Dendritic cell treated with granulocyte-macrophage colony-stimulating factor and Interleukin-4, amounts not matched to agents 40 ng/mL and 50 ng/mL, for 4 days (primary cell): ENCODE results near the gene ORMDL3.
A peak's percentile ranks its signal among the peaks of the same experiment; 100 is the strongest.

Experiments
- H3K27ac Mint-ChIP-seq: one replicate; pipeline ENCODE4 v1.8.0; 2022; ENCODE audit warnings: mild to moderate bottlenecking, mixed read lengths
- H3K27me3 Mint-ChIP-seq: one replicate; pipeline ENCODE4 v1.8.0; 2022; ENCODE audit warnings: mild to moderate bottlenecking, mixed read lengths
- H3K36me3 Mint-ChIP-seq: one replicate; pipeline ENCODE4 v1.8.0; 2022; ENCODE audit warnings: low read depth, mixed read lengths
- H3K4me1 Mint-ChIP-seq: one replicate; pipeline ENCODE4 v1.8.0; 2022; ENCODE audit warnings: low read depth, mixed read lengths
- H3K4me3 Mint-ChIP-seq: one replicate; pipeline ENCODE4 v1.8.0; 2022; ENCODE audit warnings: mild to moderate bottlenecking, moderate library complexity, mixed read lengths
- H3K9me3 Mint-ChIP-seq: one replicate; pipeline ENCODE4 v1.8.0; 2022; ENCODE audit warnings: mixed read lengths
- intact Hi-C: fragments of 100-400 bp; cut with micrococcal nuclease; formaldehyde crosslinking; loops from one replicate; pipeline ENCODE4 v1.15.0; 2022

ORMDL3 gene

GRCh38 chr17:39927101-39927928 lies at the start of gene ORMDL3, which contains the start of gene LRRC3C:
Gene ORMDL3 (minus strand): TSS chr17:39927601. CDS start chr17:39924203, 3,398 bp downstream.
Gene LRRC3C (plus strand): TSS chr17:39927732. CDS start chr17:39941524, 13,792 bp downstream.
- H3K4me3 Mint-ChIP-seq, result peak within 1 kb of the TSS; percentile 77
- H3K4me1 Mint-ChIP-seq, result peaks cover 65% of the 10 kb centered on the region
- no peaks in the 10 kb centered on the region for H3K27me3 Mint-ChIP-seq
- no peaks in the 10 kb centered on the region for H3K9me3 Mint-ChIP-seq
- peak within 1 kb of the TSS; percentile 82 for H3K27ac Mint-ChIP-seq
- peaks cover 38% of the 10 kb centered on the region for H3K36me3 Mint-ChIP-seq
- intact Hi-C loops, result loop anchor here (1.0 to 5.0 kb wide), 3 partner anchors 25 to 240 kb away; partner anchors contain the start of genes PGAP3 and PSMD3

DNA sequence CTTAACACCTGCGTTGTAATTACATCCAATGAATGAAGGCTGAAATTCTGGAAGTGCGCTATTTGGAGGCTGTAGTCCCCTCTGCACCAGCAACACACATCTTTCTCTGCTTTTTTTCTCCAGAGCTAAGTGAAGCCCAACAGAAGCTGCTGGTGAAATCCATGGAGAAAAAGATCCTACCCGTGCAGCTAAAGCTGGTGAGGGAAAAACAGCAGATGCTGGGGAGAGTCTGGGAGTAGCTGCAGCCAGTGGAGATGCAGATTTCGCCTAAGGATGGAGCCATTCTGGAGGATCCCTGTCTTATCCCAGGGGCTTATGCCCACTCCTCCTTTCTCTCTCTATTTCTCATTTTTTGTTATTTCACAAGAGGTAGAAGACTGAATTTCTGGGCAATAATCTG lies 48.4 kb upstream of the ORMDL3 start:
- peaks cover 8% of the 10 kb centered on the region for H3K36me3 Mint-ChIP-seq
- no peak overlapping the region for H3K4me3 Mint-ChIP-seq
- intact Hi-C loops, result no loop called here
- peaks cover 10% of the 10 kb centered on the region for H3K27me3 Mint-ChIP-seq
- H3K9me3 Mint-ChIP-seq, result no peaks in the 10 kb centered on the region
- peaks cover 52% of the 10 kb centered on the region for H3K4me1 Mint-ChIP-seq
- no peak overlapping the region for H3K27ac Mint-ChIP-seq

- Mint-ChIP-seq H3K9me3 (no peaks in the 10 kb centered on the region), H3K36me3 (no peaks in the 10 kb centered on the region), H3K27ac (peak overlapping the region; percentile 91), H3K27me3 (peaks cover 14% of the 10 kb centered on the region), H3K4me1 (peaks cover 57% of the 10 kb centered on the region), H3K4me3 (no peak overlapping the region)
- intact Hi-C loops, result no loop called here
Observed at GRCh38 chr17:39974433-39974832, 47.0 kb upstream of the ORMDL3 start.

DNA sequence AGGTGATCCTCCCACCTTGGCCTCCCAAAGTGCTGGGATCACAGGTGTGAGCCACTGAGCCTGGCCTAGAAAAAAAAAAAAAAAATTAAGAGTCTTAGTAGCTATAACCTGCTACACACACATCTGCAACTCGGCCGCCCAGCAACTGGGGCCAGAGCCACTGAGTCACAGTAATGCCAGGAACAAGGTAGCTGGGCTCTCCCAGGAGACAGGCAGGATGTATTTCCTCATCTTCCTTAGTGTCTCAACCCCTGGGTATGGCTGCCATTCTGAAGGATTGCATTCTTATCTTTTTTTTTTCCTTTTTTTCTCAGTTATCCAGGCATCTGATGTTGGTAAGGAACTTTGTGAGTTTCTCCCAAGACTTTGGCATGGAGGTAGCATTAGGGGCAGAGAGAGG lies 46.1 kb upstream of the ORMDL3 start:
- Mint-ChIP-seq H3K4me1 (peaks cover 59% of the 10 kb centered on the region), H3K27me3 (peaks cover 14% of the 10 kb centered on the region), H3K27ac (peak overlapping the region; percentile 91), H3K9me3 (no peaks in the 10 kb centered on the region), H3K4me3 (no peak overlapping the region), H3K36me3 (no peaks in the 10 kb centered on the region)
- intact Hi-C loops, result no loop called here

DNA sequence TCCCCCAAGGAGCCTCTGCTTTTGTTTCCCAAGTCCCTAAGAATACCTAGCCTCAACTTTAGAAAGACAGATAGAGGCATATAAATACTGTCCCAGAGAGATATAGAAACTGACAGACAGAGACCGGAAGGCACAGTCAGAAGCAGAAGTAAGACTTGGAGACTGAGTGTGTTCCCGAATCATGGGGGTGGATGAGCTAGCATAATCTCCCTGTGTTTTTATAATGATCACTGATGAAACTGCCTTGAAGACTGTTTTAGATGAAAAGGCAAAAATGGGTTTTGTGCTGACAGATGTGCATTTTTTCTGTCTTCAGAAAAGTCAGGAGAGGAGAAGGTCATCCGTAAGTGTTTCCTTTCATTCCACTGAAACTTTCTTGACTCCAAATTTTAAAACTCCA lies 44.9 kb upstream of the ORMDL3 start:
- Mint-ChIP-seq H3K27me3 (peaks cover 14% of the 10 kb centered on the region), H3K4me1 (peaks cover 65% of the 10 kb centered on the region)

DNA sequence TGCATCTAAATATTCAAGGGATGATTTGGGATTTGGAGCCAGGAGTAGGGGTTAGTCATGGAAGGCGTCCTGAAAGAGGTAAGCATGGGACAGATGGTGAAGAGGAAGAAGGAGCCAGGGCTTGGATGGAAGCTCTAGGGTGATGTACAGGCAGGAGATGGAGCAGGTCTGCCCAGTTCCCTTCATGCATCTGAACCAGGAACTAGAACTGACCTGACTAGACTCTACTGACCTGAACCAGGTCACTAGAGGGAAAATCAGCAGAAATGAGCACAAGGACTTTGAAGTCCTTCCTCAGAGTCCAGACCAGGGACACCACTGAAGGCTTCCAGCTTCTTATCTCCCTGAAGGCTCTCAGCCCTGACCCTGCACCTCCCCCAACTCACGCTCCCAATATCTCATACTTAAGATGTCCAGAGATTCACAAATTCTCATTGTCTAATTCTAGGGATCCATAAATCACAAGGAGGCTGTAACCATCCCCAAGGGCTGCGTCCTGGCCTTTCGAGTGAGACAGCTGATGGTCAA lies 43.7 kb upstream of the ORMDL3 start:
- intact Hi-C loops, result no loop called here
- H3K4me1 Mint-ChIP-seq, result peaks cover 76% of the 10 kb centered on the region
- no peaks in the 10 kb centered on the region for H3K9me3 Mint-ChIP-seq
- no peak overlapping the region for H3K4me3 Mint-ChIP-seq
- no peaks in the 10 kb centered on the region for H3K36me3 Mint-ChIP-seq
- H3K27ac Mint-ChIP-seq, result peak overlapping the region; percentile 91
- peaks cover 13% of the 10 kb centered on the region for H3K27me3 Mint-ChIP-seq

More for the DNA sequence above, 44.9 kb upstream of the ORMDL3 start:
- intact Hi-C loops, result loop anchor here (1.0 kb wide), 1 partner anchor 8 kb away; the partner anchor contains the start of gene PSMD3
- Mint-ChIP-seq H3K27ac (peak overlapping the region; percentile 91), H3K36me3 (no peaks in the 10 kb centered on the region), H3K9me3 (no peaks in the 10 kb centered on the region), H3K4me3 (peak overlapping the region; percentile 44)

DNA sequence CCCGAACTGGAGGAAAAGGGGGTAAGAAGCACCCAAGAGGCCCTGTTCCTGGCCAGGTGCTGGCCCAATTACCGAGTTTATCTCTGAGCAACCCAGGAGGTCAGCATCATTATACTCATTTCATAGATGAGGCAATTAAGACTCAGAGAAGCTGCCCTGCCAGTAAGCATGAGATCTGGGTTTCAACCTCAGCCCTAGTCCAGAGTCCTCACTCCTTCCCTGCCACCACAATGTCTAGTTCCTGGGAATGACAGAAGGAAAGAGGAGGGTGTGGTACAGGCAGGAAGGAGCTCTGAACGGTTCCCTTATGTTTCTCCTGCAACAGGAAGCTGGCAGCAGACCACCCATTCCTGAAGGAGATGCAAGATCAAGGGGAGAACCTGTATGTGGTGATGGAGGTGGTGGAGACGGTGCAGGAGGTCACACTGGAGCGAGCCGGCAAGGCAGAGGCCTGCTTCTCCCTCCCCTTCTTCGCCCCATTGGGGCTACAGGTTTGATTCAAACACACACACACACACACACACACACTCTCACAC lies 42.8 kb upstream of the ORMDL3 start:
- Mint-ChIP-seq H3K9me3 (no peaks in the 10 kb centered on the region), H3K36me3 (no peaks in the 10 kb centered on the region), H3K4me1 (peaks cover 82% of the 10 kb centered on the region), H3K27me3 (peaks cover 10% of the 10 kb centered on the region), H3K27ac (peak overlapping the region; percentile 91), H3K4me3 (no peak overlapping the region)
- intact Hi-C loops, result no loop called here

DNA sequence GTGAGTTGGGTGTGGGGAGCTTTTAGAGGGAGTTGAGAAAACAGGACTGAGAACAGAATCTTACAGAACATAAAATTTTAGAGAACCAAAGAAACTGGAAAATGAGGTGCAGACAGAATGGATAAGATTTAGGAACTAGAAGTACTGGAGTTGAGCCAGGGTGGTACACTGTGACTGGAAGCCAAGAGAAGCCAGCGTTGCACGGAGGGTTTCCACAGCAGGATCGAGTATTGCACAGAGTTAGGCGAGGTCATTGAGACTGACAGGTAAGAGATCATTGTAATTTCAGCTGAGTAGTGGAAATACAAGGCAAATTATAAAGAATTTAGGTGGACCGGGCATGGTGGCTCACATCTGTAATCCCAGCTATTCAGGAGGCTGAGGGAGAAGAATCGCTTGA lies 42.0 kb upstream of the ORMDL3 start:
- intact Hi-C loops, result no loop called here
- no peak overlapping the region for H3K4me3 Mint-ChIP-seq
- no peaks in the 10 kb centered on the region for H3K9me3 Mint-ChIP-seq
- H3K4me1 Mint-ChIP-seq, result peaks cover 86% of the 10 kb centered on the region
- peak overlapping the region; percentile 91 for H3K27ac Mint-ChIP-seq
- peaks cover 10% of the 10 kb centered on the region for H3K27me3 Mint-ChIP-seq
- no peaks in the 10 kb centered on the region for H3K36me3 Mint-ChIP-seq

DNA sequence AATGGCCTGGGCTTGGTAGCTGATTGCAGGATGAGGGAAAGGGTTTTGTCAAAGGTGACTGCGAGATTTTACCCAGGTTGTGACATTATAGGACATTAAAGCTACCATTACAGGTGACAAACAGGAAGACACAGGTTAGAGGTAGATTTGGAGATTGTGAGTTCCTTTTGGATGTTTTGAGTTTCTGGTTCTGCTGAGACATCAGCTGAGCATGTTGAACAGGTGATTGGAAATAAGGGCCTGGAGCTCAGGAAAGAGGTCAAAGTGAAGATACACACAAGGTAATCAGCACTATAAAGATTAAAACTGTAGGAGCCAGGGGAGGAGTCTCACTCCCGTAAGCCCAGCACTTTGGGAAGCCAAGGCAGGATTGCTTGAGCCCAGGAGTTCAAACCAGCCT lies 41.4 kb upstream of the ORMDL3 start:
- Mint-ChIP-seq H3K27ac (peak overlapping the region; percentile 91), H3K36me3 (no peaks in the 10 kb centered on the region), H3K4me1 (peaks cover 84% of the 10 kb centered on the region), H3K9me3 (no peaks in the 10 kb centered on the region), H3K4me3 (no peak overlapping the region), H3K27me3 (peaks cover 12% of the 10 kb centered on the region)
- intact Hi-C loops, result no loop called here

DNA sequence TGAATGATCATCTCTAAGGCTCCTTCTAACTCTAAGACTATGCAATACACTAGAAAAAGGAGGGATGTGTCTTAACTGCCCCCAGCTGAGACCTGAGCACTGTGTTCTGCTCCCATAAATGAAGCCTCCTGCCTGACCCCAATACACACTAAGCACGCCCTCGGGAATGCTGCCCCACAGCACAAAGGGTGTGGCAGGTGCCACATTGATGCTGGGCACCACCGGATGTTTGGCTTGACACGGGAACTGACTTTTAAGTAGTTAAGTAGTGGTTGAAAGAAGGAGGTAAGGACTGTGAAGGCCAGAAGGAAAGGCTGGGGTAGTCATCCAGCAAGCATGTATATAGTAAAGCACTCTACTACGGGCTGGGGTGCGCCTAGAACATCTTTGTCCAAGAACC lies 39.4 kb upstream of the ORMDL3 start:
- H3K27ac Mint-ChIP-seq, result peak overlapping the region; percentile 91
- no peaks in the 10 kb centered on the region for H3K9me3 Mint-ChIP-seq

DNA sequence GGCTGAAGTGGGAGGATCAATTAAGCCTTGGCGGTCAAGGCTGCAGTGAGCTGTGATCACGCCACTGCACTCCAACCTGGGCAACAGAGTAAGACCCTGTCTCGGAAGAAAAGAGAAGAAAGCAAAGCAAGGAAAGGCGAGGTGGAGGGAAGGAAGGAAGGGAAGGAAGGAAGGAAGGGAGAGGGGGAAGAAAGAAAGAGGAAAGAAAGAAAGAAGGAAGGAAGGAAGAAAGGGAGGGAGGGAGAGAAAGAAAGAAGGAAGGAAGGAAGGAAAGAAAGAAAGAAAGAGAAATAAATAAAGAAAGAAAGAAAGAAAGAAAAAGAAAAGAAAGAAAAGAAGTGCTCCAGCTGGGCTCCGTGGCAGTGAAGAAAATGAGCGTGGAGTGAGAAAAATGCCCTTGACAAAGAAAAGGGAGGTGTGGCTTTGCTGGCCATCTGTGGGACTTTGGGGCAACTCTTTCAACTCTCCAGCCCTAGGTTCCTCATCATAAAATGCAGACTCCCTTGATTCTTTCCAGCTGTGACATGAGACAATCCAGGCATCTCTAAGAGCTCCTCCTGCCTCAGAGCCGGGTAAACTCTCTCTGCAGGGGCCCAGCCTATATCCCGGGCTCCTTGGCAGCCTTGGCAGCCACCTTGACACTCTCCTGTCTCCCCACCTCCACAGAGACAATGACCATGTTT lies 37.8 kb upstream of the ORMDL3 start:
- Mint-ChIP-seq H3K27ac (peak overlapping the region; percentile 91), H3K36me3 (no peaks in the 10 kb centered on the region), H3K4me3 (peak overlapping the region; percentile 11)

More for the DNA sequence above, 39.4 kb upstream of the ORMDL3 start:
- Mint-ChIP-seq H3K27me3 (peaks cover 14% of the 10 kb centered on the region), H3K4me1 (peaks cover 81% of the 10 kb centered on the region), H3K4me3 (no peak overlapping the region), H3K36me3 (no peaks in the 10 kb centered on the region)
- intact Hi-C loops, result no loop called here

GRCh38 chr17:39963829-39964228 lies 36.4 kb upstream of the ORMDL3 start:
- peak overlapping the region; percentile 10 for H3K27ac Mint-ChIP-seq
- H3K36me3 Mint-ChIP-seq, result no peaks in the 10 kb centered on the region
- intact Hi-C loops, result no loop called here
- peaks cover 8% of the 10 kb centered on the region for H3K27me3 Mint-ChIP-seq
- no peak overlapping the region for H3K4me3 Mint-ChIP-seq
- no peaks in the 10 kb centered on the region for H3K9me3 Mint-ChIP-seq
- peaks cover 72% of the 10 kb centered on the region for H3K4me1 Mint-ChIP-seq

More for the DNA sequence above, 37.8 kb upstream of the ORMDL3 start:
- peaks cover 10% of the 10 kb centered on the region for H3K27me3 Mint-ChIP-seq
- intact Hi-C loops, result no loop called here
- H3K4me1 Mint-ChIP-seq, result peaks cover 75% of the 10 kb centered on the region
- H3K9me3 Mint-ChIP-seq, result no peaks in the 10 kb centered on the region

- Mint-ChIP-seq H3K4me3 (no peak within 1 kb of the TSS), H3K4me1 (peaks cover 72% of the 10 kb centered on the region), H3K27me3 (peaks cover 10% of the 10 kb centered on the region), H3K27ac (peak within 1 kb of the TSS; percentile 63), H3K36me3 (no peaks in the 10 kb centered on the region), H3K9me3 (no peaks in the 10 kb centered on the region)
- intact Hi-C loops, result no loop called here
Observed at GRCh38 chr17:39962642-39963220, 35.3 kb upstream of the ORMDL3 start, which contains the start of gene GSDMA. Gene GSDMA (plus strand): TSS chr17:39963004. CDS start chr17:39965688, 2,684 bp downstream.
